Limb (tissue), 2 donors: ENCODE measurements around the gene ANKS6.
A peak's percentile ranks its signal among the peaks of the same experiment; 100 is the strongest.

ENCODE experiments used
- DNase-seq, 2 donors: peaks; one replicate each; pipeline ENCODE4 v3.0.0-alpha.2; 2016; ENCODE audit errors: extremely low spot score in 2 of 2

Gene ANKS6

GRCh38 chr9:98796364-98797101 lies at the start of gene ANKS6:
Gene ANKS6 (minus strand): TSS chr9:98796555. CDS start chr9:98796491, 64 bp downstream.
- DNase-seq = peak; percentile 83 to 94

- DNase-seq = no peak
Observed at GRCh38 chr9:98846081-98846480, 49.7 kb upstream of the ANKS6 start.

GRCh38 chr9:98842510-98842909 lies 46.2 kb upstream of the ANKS6 start:
- no peak for DNase-seq

GRCh38 chr9:98839724-98840123 lies 43.4 kb upstream of the ANKS6 start:
- no peak for DNase-seq

GRCh38 chr9:98838868-98839565 lies 42.7 kb upstream of the ANKS6 start:
- no peak for DNase-seq

GRCh38 chr9:98838155-98838867 lies 42.0 kb upstream of the ANKS6 start:
- DNase-seq = no peak

- no peak for DNase-seq
Observed at GRCh38 chr9:98837516-98837915, 41.2 kb upstream of the ANKS6 start.

GRCh38 chr9:98836206-98836605 lies 39.9 kb upstream of the ANKS6 start:
- DNase-seq = no peak

- DNase-seq = no peak
Observed at GRCh38 chr9:98834386-98834785, 38.0 kb upstream of the ANKS6 start.

GRCh38 chr9:98833090-98833956 lies 37.0 kb upstream of the ANKS6 start:
- no peak for DNase-seq

- DNase-seq = no peak
Observed at GRCh38 chr9:98832768-98833089, 36.4 kb upstream of the ANKS6 start.

- no peak for DNase-seq
Observed at GRCh38 chr9:98831696-98832095, 35.3 kb upstream of the ANKS6 start.

- DNase-seq = no peak
Observed at GRCh38 chr9:98830554-98830953, 34.2 kb upstream of the ANKS6 start.

GRCh38 chr9:98829766-98830165 lies 33.4 kb upstream of the ANKS6 start:
- no peak for DNase-seq

GRCh38 chr9:98826716-98827115 lies 30.4 kb upstream of the ANKS6 start:
- no peak for DNase-seq

- DNase-seq = no peak
Observed at GRCh38 chr9:98825414-98825813, 29.1 kb upstream of the ANKS6 start.

- no peak for DNase-seq
Observed at GRCh38 chr9:98823666-98824334, 27.4 kb upstream of the ANKS6 start.

- no peak for DNase-seq
Observed at GRCh38 chr9:98822661-98823060, 26.3 kb upstream of the ANKS6 start.

GRCh38 chr9:98821831-98822230 lies 25.5 kb upstream of the ANKS6 start:
- no peak for DNase-seq

- no peak for DNase-seq
Observed at GRCh38 chr9:98819231-98819630, 22.9 kb upstream of the ANKS6 start.

GRCh38 chr9:98818764-98819163 lies 22.4 kb upstream of the ANKS6 start:
- no peak for DNase-seq
